Chondrocyte (in vitro differentiated cells): ENCODE results near the gene CACNG4. TPM values are rescaled to one million over a fixed set of nuclear protein-coding genes. Genes with fewer than 3 reads are reported as not detected.

Source experiments
- DNase-seq: peaks from one replicate; pipeline ENCODE4 v3.0.0; 2021; ENCODE audit warnings: mixed read lengths, low spot score
- H3K27ac Mint-ChIP-seq: one replicate; pipeline ENCODE4 v1.8.0; 2021; ENCODE audit warnings: mild to moderate bottlenecking, moderate library complexity, mixed read lengths; ENCODE audit not compliant: unreplicated experiment
- H3K27me3 Mint-ChIP-seq: 2 replicates; pipeline ENCODE4 v1.8.0; 2021; ENCODE audit warnings: low read depth, mixed read lengths
- H3K36me3 Mint-ChIP-seq: 2 replicates; pipeline ENCODE4 v1.8.0; 2021; ENCODE audit warnings: low read depth, mixed read lengths
- H3K4me1 Mint-ChIP-seq: 2 replicates; pipeline ENCODE4 v1.8.0; 2021; ENCODE audit warnings: low read depth, mild to moderate bottlenecking, mixed read lengths
- H3K4me3 Mint-ChIP-seq: one replicate; pipeline ENCODE4 v1.8.0; 2021; ENCODE audit warnings: mild to moderate bottlenecking, moderate library complexity, mixed read lengths; ENCODE audit not compliant: unreplicated experiment
- H3K9me3 Mint-ChIP-seq: 2 replicates; pipeline ENCODE4 v1.8.0; 2021; ENCODE audit warnings: low read depth, mixed read lengths
- CTCF ChIP-seq: fragments of 200-600 bp; sonication (generic); IDR thresholded peaks from 2 replicates; pipeline ENCODE4 v1.5.0; 2021; ENCODE audit warnings: antibody characterized with exemption, mild to moderate bottlenecking, moderate library complexity
- long read RNA-seq: library from polyadenylated mRNA; stranded (forward); transcript quantifications from one replicate; pipeline ENCODE4 v2.0.0, GENCODE V29; 2021
- total RNA-seq: library from RNA; stranded (reverse); gene quantifications from 3 replicates; pipeline ENCODE4 v1.2.1, GENCODE V29; 2021

CACNG4 gene
- total RNA-seq: 2.9 to 6.9 TPM (median 3.2 TPM) in 3 replicates
- long read RNA-seq, transcript CACNG4-201 (4 exons, 3,380 nt): major isoform, 7 of 8 reads
- long read RNA-seq, partial matches to known transcripts: 0 of 8 reads
- long read RNA-seq, other reads (novel, unspliced or antisense): 1 of 8 reads

- Mint-ChIP-seq H3K4me1 (peaks cover 14% of the 10 kb centered on the region), H3K36me3 (no peaks in the 10 kb centered on the region), H3K4me3 (peak within 1 kb of the TSS; percentile 74), H3K9me3 (no peaks in the 10 kb centered on the region), H3K27me3 (peaks cover 17% of the 10 kb centered on the region), H3K27ac (no peak within 1 kb of the TSS)
- DNase-seq: no peak
- TF ChIP-seq CTCF: no peak
Observed at GRCh38 chr17:66963909-66964771, at the start of gene CACNG4. CACNG4 (plus strand) TSS chr17:66964707; CDS start chr17:66964912, 205 bp downstream.

- TF ChIP-seq CTCF: peak; percentile 56
- Mint-ChIP-seq H3K36me3 (no peaks in the 10 kb centered on the region), H3K27ac (no peak overlapping the region), H3K4me3 (no peak overlapping the region), H3K9me3 (peaks cover 5% of the 10 kb centered on the region), H3K4me1 (no peaks in the 10 kb centered on the region), H3K27me3 (peaks cover 25% of the 10 kb centered on the region)
- no peak for DNase-seq
Observed at GRCh38 chr17:66915204-66915611, 49.3 kb upstream of the CACNG4 start.

- TF ChIP-seq CTCF: no peak
- no peak overlapping the region for H3K4me3 Mint-ChIP-seq
- peaks cover 30% of the 10 kb centered on the region for H3K27me3 Mint-ChIP-seq
- H3K27ac Mint-ChIP-seq: no peak overlapping the region
- H3K4me1 Mint-ChIP-seq: no peaks in the 10 kb centered on the region
- DNase-seq: no peak
- peaks cover 5% of the 10 kb centered on the region for H3K9me3 Mint-ChIP-seq
- H3K36me3 Mint-ChIP-seq: no peaks in the 10 kb centered on the region
Observed at GRCh38 chr17:66915792-66916191, 48.7 kb upstream of the CACNG4 start.

- TF ChIP-seq CTCF: no peak
- Mint-ChIP-seq H3K4me1 (no peaks in the 10 kb centered on the region), H3K27ac (no peak overlapping the region), H3K9me3 (peaks cover 5% of the 10 kb centered on the region), H3K36me3 (peaks cover 1% of the 10 kb centered on the region), H3K27me3 (peaks cover 27% of the 10 kb centered on the region), H3K4me3 (no peak overlapping the region)
- no peak for DNase-seq
Observed at GRCh38 chr17:66916946-66917345, 47.6 kb upstream of the CACNG4 start.

GRCh38 chr17:66918896-66919295 lies 45.6 kb upstream of the CACNG4 start:
- H3K27me3 Mint-ChIP-seq: peaks cover 28% of the 10 kb centered on the region
- no peaks in the 10 kb centered on the region for H3K4me1 Mint-ChIP-seq
- H3K36me3 Mint-ChIP-seq: peaks cover 1% of the 10 kb centered on the region
- no peak for TF ChIP-seq CTCF
- H3K27ac Mint-ChIP-seq: no peak overlapping the region
- peaks cover 5% of the 10 kb centered on the region for H3K9me3 Mint-ChIP-seq
- no peak overlapping the region for H3K4me3 Mint-ChIP-seq
- no peak for DNase-seq
